HuH-7.5 (cell line): ENCODE results near the gene WBP4.
"Not testable (repeated sequence)": the region's sequence is repeated elsewhere in the genome, so short reads cannot be mapped to it uniquely, and the experiment has no call there.

Experiments used
- DNase-seq: peaks from one replicate; pipeline ENCODE4 v3.0.0; 2011; ENCODE audit warnings: low spot score

WBP4 gene

DNA sequence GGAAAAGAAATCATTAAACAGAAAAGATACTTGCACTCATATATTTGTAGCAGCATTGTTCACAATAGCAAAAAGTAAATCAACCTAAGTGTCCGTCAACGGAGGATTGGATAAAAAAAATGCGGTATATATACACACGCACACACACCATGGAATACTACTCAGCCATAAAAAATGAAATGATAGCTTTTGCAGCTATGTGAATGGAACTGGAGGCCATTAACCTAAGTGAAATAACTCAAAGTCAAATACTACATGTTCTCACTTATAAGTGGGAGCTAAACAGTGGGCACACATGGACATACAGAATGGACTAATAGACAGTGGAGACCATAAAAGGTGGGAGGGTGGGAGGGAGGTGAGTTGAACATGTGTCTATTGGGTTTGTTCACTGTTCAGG, 18.4 kb downstream of the WBP4 start:
- no peak for DNase-seq

- no peak for DNase-seq
These were observed 24.8 kb downstream of the WBP4 start for GRCh38 chr13:41085961-41086585.

GRCh38 chr13:41095681-41096080, 34.4 kb downstream of the WBP4 start:
- not testable (repeated sequence) for DNase-seq

- DNase-seq = no peak
These were observed 37.5 kb downstream of the WBP4 start for GRCh38 chr13:41098761-41099160.

GRCh38 chr13:41099986-41100385, 38.7 kb downstream of the WBP4 start:
- DNase-seq = no peak

DNA sequence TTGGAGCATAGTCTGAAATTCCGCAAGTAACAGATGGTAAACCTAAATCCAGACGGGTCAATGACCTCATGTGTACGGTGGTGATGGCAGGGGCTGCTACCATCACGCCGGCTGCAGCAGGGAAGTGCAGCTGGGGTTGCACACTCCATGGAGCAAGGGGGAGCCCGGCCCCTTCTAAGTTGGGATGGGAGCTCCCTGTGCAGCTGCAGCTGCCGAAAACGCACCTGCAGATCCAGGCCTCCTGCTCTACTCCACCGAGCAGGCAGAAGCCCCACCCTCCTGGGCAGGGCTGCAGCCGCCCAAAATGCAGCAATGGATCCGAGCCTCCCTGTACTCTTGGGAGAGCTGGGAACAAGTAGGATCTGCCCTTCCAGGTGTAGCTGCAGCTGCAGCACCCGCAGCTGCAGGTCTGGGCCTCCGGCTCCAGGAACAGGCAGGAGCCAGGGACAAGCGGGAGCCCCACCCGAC, 45.8 kb downstream of the WBP4 start:
- DNase-seq = no peak

DNA sequence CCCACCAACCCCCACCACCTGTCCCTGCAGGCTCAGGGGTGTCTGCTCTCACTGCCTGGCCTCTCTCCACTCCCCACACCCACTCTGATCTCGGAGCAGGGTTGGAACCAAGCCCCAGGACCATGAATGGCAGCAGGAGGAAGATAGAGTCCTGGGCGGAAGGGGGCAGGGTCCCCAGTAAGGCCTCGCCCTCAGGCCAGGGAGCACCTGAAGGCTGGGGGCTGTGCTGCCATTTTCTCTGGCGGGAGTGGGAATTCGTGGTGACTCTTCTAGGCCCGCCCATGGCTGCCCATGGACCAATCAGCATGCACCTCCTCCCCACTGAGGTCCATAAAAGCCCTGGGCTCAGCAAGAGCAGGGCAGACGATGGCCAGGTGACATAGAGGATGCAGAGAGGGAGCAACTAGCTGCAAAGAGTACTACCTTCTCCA, 46.3 kb downstream of the WBP4 start:
- no peak for DNase-seq

DNA sequence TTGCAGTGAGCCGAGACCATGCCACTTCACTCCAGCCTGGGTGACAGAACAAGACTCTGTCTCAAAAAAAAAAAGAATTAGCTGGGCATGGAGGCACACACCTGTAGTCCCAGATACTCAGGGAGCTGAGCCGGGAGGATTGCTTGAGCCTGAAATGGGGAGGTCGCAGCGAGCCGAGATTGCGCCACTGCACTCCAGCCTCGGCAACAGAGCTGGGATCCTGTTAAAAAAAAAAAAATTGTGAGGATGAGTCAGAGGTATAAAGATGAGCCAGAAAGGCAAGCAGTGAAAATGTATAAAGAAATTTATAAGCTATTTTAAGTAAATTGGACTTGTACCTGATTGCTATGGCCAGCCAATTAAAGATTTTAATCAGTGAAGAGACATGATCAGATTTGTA, 50.1 kb downstream of the WBP4 start:
- no peak for DNase-seq

DNA sequence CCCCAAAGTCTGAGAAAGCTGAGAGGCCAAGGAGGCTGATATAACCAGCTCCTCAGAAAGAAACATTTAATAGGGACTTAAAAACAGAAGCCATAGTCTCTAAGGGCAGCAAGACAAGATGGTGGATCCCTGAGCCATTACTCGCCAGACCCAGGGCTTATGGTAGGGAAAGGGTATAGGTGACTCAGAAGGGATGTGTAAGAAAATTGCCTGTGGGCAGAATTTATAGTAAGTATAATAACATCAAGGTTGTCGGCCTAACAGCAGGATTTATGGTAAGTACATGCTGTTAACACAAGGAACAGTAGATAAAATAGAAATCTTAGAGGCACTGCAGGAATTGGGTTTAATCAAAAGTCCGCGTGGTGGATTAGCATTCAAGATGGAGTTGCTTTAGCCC, 56.6 kb downstream of the WBP4 start:
- DNase-seq = no peak

- DNase-seq = no peak
These were observed 61.5 kb downstream of the WBP4 start for GRCh38 chr13:41122838-41123237.

- DNase-seq = no peak
These were observed 66.4 kb downstream of the WBP4 start for GRCh38 chr13:41127701-41128100.

GRCh38 chr13:41130356-41130755, 69.0 kb downstream of the WBP4 start:
- no peak for DNase-seq

GRCh38 chr13:41131189-41131588, 69.9 kb downstream of the WBP4 start:
- DNase-seq = not testable (repeated sequence)

DNA sequence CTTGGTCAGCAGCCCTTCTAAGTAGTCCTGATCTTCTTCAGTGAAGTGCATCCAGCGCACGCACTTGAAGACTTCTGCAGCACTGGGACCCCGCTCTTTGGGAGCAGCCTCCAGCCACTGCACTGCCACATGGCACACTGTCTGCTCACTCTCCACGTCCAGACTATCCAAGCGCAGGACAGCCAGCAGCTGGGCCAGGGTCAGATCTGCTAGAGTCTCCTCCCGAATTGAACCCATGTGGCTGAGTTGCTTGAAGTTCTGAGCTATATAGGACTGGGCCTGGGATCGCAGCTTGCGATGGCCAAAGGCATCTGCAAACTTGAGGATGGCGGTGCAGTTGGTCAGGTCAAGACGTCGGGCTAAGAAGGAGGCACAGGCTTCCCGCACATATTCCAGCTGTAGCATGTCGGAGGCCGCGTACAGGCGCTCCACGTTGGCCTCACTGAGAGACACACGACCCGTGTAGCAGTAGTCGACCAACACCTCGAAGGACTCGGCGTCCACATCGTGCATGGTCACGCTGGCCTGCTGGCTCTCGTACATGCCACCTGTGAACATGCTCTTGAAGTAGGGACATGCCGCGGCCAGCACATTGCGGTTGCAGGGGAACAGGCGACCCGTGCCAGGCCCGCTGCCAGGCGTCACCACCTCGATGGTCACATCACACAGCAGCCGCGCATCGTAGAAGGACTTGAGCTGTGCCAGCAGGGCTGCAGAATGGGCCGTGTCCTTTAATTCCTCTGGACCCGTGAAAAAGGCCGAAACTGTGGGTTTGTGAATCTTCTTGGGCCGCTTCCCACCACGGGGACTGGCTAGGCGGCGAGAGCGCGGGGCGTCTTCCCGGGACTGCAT, 70.6 kb downstream of the WBP4 start:
- DNase-seq = not testable (repeated sequence)

- peak; percentile 69 for DNase-seq
These were observed 71.3 kb downstream of the WBP4 start, which contains the start of gene KBTBD6 for GRCh38 chr13:41132512-41133152. TSS of gene KBTBD6 (minus strand) at chr13:41132802. CDS start at chr13:41132511, 291 bp downstream.
